Jurkat, Clone E6-1 (cell line): Measurements from ENCODE around the gene UBE2G1.
A peak's percentile ranks its signal among the peaks of the same experiment; 100 is the strongest.

Experiments used
- DNase-seq: peaks from one replicate; pipeline ENCODE4 v3.0.0-alpha.2; 2011; ENCODE audit warnings: low read depth, low spot score
- H3K4me3 ChIP-seq: 2 replicates; pipeline ENCODE4 v1.5.1; 2011; ENCODE audit warnings: mild to moderate bottlenecking, low read length, control low read depth, moderate library complexity

Gene UBE2G1

GRCh38 chr17:4314179-4314578, 52.3 kb downstream of the UBE2G1 start:
- no peak for DNase-seq
- no peak overlapping the region for H3K4me3 ChIP-seq

- no peak overlapping the region for H3K4me3 ChIP-seq
- no peak for DNase-seq
Observed at GRCh38 chr17:4313221-4314114, 53.0 kb downstream of the UBE2G1 start.

- no peak for DNase-seq
- no peak overlapping the region for H3K4me3 ChIP-seq
Observed at GRCh38 chr17:4310354-4311060, 56.0 kb downstream of the UBE2G1 start.

- DNase-seq = no peak
- no peak overlapping the region for H3K4me3 ChIP-seq
Observed at GRCh38 chr17:4309897-4310296, 56.6 kb downstream of the UBE2G1 start.

GRCh38 chr17:4307179-4307930, 59.1 kb downstream of the UBE2G1 start:
- no peak for DNase-seq
- no peak overlapping the region for H3K4me3 ChIP-seq

- no peak overlapping the region for H3K4me3 ChIP-seq
- no peak for DNase-seq
Observed at GRCh38 chr17:4305224-4305623, 61.3 kb downstream of the UBE2G1 start.

- DNase-seq = peak; percentile 29
- H3K4me3 ChIP-seq = no peak overlapping the region
Observed at GRCh38 chr17:4304417-4305027, 62.0 kb downstream of the UBE2G1 start.

GRCh38 chr17:4301066-4301465, 65.4 kb downstream of the UBE2G1 start:
- no peak for DNase-seq

GRCh38 chr17:4297351-4297750, 69.1 kb downstream of the UBE2G1 start:
- no peak overlapping the region for H3K4me3 ChIP-seq
- DNase-seq = no peak

More at GRCh38 chr17:4301066-4301465, 65.4 kb downstream of the UBE2G1 start:
- no peak overlapping the region for H3K4me3 ChIP-seq

GRCh38 chr17:4295686-4296085, 70.8 kb downstream of the UBE2G1 start:
- DNase-seq = no peak
- no peak overlapping the region for H3K4me3 ChIP-seq

GRCh38 chr17:4293572-4293971, 72.9 kb downstream of the UBE2G1 start:
- H3K4me3 ChIP-seq = no peak overlapping the region
- no peak for DNase-seq

GRCh38 chr17:4287710-4288109, 78.8 kb downstream of the UBE2G1 start:
- no peak for DNase-seq
- H3K4me3 ChIP-seq = no peak overlapping the region

- no peak overlapping the region for H3K4me3 ChIP-seq
- DNase-seq = no peak
Observed at GRCh38 chr17:4276514-4276913, 90.0 kb downstream of the UBE2G1 start.

- DNase-seq = no peak
- no peak overlapping the region for H3K4me3 ChIP-seq
Observed at GRCh38 chr17:4272972-4273368, 93.5 kb downstream of the UBE2G1 start.

GRCh38 chr17:4272213-4272971, 94.1 kb downstream of the UBE2G1 start:
- H3K4me3 ChIP-seq = no peak overlapping the region
- DNase-seq = no peak

GRCh38 chr17:4270736-4271135, 95.7 kb downstream of the UBE2G1 start:
- H3K4me3 ChIP-seq = no peak overlapping the region
- no peak for DNase-seq

GRCh38 chr17:4269915-4270314, 96.6 kb downstream of the UBE2G1 start:
- DNase-seq = no peak

GRCh38 chr17:4267402-4267801, 99.1 kb downstream of the UBE2G1 start:
- no peak for DNase-seq
- no peak overlapping the region for H3K4me3 ChIP-seq

More at GRCh38 chr17:4269915-4270314, 96.6 kb downstream of the UBE2G1 start:
- no peak overlapping the region for H3K4me3 ChIP-seq

- no peak for DNase-seq
- H3K4me3 ChIP-seq = no peak overlapping the region
Observed at GRCh38 chr17:4266550-4266949, 99.9 kb downstream of the UBE2G1 start.
